Stimulated activated CD4-positive, alpha-beta T cell treated with anti-CD3 and anti-CD28 coated beads, Interleukin-1b, Interleukin-23, amount 100 ng/mL, for 48 hours (primary cell): ENCODE data around the gene TENM4.

Source experiments
- DNase-seq: peaks from one replicate; pipeline ENCODE4 v3.0.0-alpha.2; 2020

The TENM4 gene

GRCh38 chr11:79076526-79077115, 364.2 kb downstream of the TENM4 start:
- no peak for DNase-seq

GRCh38 chr11:79074547-79074946, 366.3 kb downstream of the TENM4 start:
- no peak for DNase-seq

GRCh38 chr11:79071190-79071589, 369.6 kb downstream of the TENM4 start:
- DNase-seq: no peak

- DNase-seq: no peak
Measured at GRCh38 chr11:79070518-79070917, 370.3 kb downstream of the TENM4 start.

GRCh38 chr11:79069504-79069903, 371.3 kb downstream of the TENM4 start:
- no peak for DNase-seq

GRCh38 chr11:79068356-79068755, 372.5 kb downstream of the TENM4 start:
- no peak for DNase-seq

- DNase-seq: no peak
Measured at GRCh38 chr11:79067352-79067679, 373.5 kb downstream of the TENM4 start.

GRCh38 chr11:79066456-79067351, 374.1 kb downstream of the TENM4 start:
- DNase-seq: no peak

GRCh38 chr11:79062814-79063762, 377.7 kb downstream of the TENM4 start:
- no peak for DNase-seq

- DNase-seq: no peak
Measured at GRCh38 chr11:79060081-79060953, 380.5 kb downstream of the TENM4 start.

- DNase-seq: no peak
Measured at GRCh38 chr11:79059141-79059540, 381.7 kb downstream of the TENM4 start.

- no peak for DNase-seq
Measured at GRCh38 chr11:79055856-79056631, 384.8 kb downstream of the TENM4 start.

GRCh38 chr11:79054636-79055035, 386.2 kb downstream of the TENM4 start:
- DNase-seq: no peak

GRCh38 chr11:79052544-79052943, 388.3 kb downstream of the TENM4 start:
- DNase-seq: no peak

- no peak for DNase-seq
Measured at GRCh38 chr11:79050786-79051185, 390.0 kb downstream of the TENM4 start.

- no peak for DNase-seq
Measured at GRCh38 chr11:79049741-79050179, 391.1 kb downstream of the TENM4 start.

- no peak for DNase-seq
Measured at GRCh38 chr11:79047980-79048379, 392.9 kb downstream of the TENM4 start.

- no peak for DNase-seq
Measured at GRCh38 chr11:79047321-79047720, 393.5 kb downstream of the TENM4 start.

GRCh38 chr11:79046366-79046765, 394.5 kb downstream of the TENM4 start:
- no peak for DNase-seq

GRCh38 chr11:79045800-79046304, 395.0 kb downstream of the TENM4 start:
- DNase-seq: no peak
